ENCODE data around the gene VSIR. TPM values are rescaled to one million over a fixed set of nuclear protein-coding genes. Genes with fewer than 3 reads are reported as not detected.
A peak's percentile ranks its signal among the peaks of the same experiment; 100 is the strongest.

The VSIR gene
- total and polyA plus RNA-seq, 10 of the 15 experiments (the other 5 are each of a cell fraction or from before 2014, with no cell fraction given) = 0.19 to 12.5 (median 6.7) TPM

DNA sequence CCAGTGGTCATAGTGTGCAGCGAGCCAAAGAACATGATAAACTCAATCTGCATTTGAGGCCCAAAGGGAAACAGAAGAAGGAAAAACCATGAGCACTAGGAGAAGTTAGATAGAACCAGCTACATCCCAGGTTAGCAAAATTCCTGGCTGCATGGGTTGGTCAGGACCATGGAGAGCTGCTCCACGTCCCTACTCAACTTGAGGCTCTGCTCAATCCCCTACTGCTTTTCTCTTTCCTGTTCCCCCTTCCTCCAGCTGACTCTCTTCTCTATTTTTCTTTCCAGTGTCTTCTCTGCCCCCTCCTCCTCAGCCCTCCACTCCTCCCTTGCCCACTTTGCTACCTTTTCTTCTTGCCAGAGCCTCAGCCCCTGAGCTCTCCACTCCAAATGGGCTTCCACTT lies 21.9 kb upstream of the VSIR start:
- H3K9me3 ChIP-seq (replicated peaks; ENCODE audit: control insufficient read depth, insufficient read depth, low read length) = no peaks in the 10 kb centered on the region; the same call in 2 of the 3 replicates
- H3K27ac ChIP-seq (ENCODE audit: control insufficient read depth, insufficient read depth) = no peak overlapping the region
- POLR2A ChIA-PET = no interaction called here
- BruUV-seq (replicated peaks) = no TSS peak
- 11% methylated on average over 2 of the region's 2 CpGs for WGBS (ENCODE audit: insufficient coverage, insufficient replicate concordance, low lambda C conversion rate, missing lambda C conversion rate)
- FAIRE-seq (no peak), DNase-seq (ENCODE audit: low read depth, low spot score) (no peak), ATAC-seq (no peak)
- H3K36me3 ChIP-seq (ENCODE audit: control insufficient read depth in 2 of 2, insufficient read depth in 2 of 2, low read length in 1 of 2) = no peaks in the 10 kb centered on the region
- peaks cover 10% of the 10 kb centered on the region for H3K4me1 ChIP-seq (ENCODE audit: control insufficient read depth, insufficient read depth, low read length)
- H3K79me2 ChIP-seq (ENCODE audit: control insufficient read depth, insufficient read depth, low read length) = no peaks in the 10 kb centered on the region
- RAD21 ChIA-PET (ENCODE audit: unreplicated experiment) = interaction anchor here (0.5 to 0.7 kb wide), 2 partner anchors 17 to 1376 kb away, joined by 3 read pairs; no protein-coding TSS in a partner anchor
- H3K27me3 ChIP-seq (replicated peaks in 1 of 2; ENCODE audit: control insufficient read depth in 2 of 2, insufficient read depth in 2 of 2, low read length in 1 of 2) = no peaks in the 10 kb centered on the region
- no peak overlapping the region for H3K9ac ChIP-seq (ENCODE audit: control insufficient read depth, insufficient read depth, low read length)
- in situ Hi-C loops (cut with MboI) (no loop called here), intact Hi-C loops (cut with micrococcal nuclease; ENCODE audit: unreplicated experiment) (no loop called here)
- H3K4me2 ChIP-seq (ENCODE audit: control insufficient read depth, insufficient read depth) = no peak overlapping the region
- CTCF ChIA-PET = no interaction called here
- H2AFZ ChIP-seq (ENCODE audit: control insufficient read depth, low read depth, low read length) = no peak overlapping the region
- no peak for TF ChIP-seq FOS (IDR thresholded peaks at IDR 0.05; ENCODE audit: borderline replicate concordance, extremely low read depth, insufficient read length)
- TF ChIP-seq, protein P1, sequence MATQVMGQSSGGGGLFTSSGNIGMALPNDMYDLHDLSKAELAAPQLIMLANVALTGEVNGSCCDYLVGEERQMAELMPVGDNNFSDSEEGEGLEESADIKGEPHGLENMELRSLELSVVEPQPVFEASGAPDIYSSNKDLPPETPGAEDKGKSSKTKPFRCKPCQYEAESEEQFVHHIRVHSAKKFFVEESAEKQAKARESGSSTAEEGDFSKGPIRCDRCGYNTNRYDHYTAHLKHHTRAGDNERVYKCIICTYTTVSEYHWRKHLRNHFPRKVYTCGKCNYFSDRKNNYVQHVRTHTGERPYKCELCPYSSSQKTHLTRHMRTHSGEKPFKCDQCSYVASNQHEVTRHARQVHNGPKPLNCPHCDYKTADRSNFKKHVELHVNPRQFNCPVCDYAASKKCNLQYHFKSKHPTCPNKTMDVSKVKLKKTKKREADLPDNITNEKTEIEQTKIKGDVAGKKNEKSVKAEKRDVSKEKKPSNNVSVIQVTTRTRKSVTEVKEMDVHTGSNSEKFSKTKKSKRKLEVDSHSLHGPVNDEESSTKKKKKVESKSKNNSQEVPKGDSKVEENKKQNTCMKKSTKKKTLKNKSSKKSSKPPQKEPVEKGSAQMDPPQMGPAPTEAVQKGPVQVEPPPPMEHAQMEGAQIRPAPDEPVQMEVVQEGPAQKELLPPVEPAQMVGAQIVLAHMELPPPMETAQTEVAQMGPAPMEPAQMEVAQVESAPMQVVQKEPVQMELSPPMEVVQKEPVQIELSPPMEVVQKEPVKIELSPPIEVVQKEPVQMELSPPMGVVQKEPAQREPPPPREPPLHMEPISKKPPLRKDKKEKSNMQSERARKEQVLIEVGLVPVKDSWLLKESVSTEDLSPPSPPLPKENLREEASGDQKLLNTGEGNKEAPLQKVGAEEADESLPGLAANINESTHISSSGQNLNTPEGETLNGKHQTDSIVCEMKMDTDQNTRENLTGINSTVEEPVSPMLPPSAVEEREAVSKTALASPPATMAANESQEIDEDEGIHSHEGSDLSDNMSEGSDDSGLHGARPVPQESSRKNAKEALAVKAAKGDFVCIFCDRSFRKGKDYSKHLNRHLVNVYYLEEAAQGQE (IDR thresholded peaks at IDR 0.05; ENCODE audit: low read depth, low read length) = peak; percentile 98
- TF ChIP-seq, protein P2, sequence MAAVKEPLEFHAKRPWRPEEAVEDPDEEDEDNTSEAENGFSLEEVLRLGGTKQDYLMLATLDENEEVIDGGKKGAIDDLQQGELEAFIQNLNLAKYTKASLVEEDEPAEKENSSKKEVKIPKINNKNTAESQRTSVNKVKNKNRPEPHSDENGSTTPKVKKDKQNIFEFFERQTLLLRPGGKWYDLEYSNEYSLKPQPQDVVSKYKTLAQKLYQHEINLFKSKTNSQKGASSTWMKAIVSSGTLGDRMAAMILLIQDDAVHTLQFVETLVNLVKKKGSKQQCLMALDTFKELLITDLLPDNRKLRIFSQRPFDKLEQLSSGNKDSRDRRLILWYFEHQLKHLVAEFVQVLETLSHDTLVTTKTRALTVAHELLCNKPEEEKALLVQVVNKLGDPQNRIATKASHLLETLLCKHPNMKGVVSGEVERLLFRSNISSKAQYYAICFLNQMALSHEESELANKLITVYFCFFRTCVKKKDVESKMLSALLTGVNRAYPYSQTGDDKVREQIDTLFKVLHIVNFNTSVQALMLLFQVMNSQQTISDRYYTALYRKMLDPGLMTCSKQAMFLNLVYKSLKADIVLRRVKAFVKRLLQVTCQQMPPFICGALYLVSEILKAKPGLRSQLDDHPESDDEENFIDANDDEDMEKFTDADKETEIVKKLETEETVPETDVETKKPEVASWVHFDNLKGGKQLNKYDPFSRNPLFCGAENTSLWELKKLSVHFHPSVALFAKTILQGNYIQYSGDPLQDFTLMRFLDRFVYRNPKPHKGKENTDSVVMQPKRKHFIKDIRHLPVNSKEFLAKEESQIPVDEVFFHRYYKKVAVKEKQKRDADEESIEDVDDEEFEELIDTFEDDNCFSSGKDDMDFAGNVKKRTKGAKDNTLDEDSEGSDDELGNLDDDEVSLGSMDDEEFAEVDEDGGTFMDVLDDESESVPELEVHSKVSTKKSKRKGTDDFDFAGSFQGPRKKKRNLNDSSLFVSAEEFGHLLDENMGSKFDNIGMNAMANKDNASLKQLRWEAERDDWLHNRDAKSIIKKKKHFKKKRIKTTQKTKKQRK (IDR thresholded peaks at IDR 0.05; ENCODE audit: low read depth, low read length) = no peak
- TF ChIP-seq ZNF207 (IDR thresholded peaks at IDR 0.05; ENCODE audit: borderline replicate concordance) = no peak
- SMC1A ChIA-PET (ENCODE audit: uncharacterized antibody, unreplicated experiment) = interaction anchor here (0.7 to 2.0 kb wide), 2 partner anchors 101 to 344 kb away, joined by 4 to 5 read pairs; no protein-coding TSS in a partner anchor
- no peaks in the 10 kb centered on the region for H4K20me1 ChIP-seq (ENCODE audit: control insufficient read depth, insufficient read depth)
- H3K4me3 ChIP-seq = no peak overlapping the region
